Lower lobe of right lung (tissue), 2 donors: ENCODE measurements around the gene CRHR1. TPM values are rescaled to one million over a fixed set of nuclear protein-coding genes. Genes with fewer than 3 reads are reported as not detected.
"Not testable (repeated sequence)": the region's sequence is repeated elsewhere in the genome, so short reads cannot be mapped to it uniquely, and the experiment has no call there.

Experiments used
- ATAC-seq, 2 donors: fragments of 200-7000 bp; cut with Tn5 transposase; one replicate each; pipeline ENCODE4 v1.9.1; 2020 to 2022; ENCODE audit warnings: mild to moderate bottlenecking in 2 of 2, moderate library complexity in 2 of 2
- DNase-seq: peaks from one replicate; pipeline ENCODE4 v3.0.0-alpha.2; 2020
- H3K27ac ChIP-seq: fragments of 200-600 bp; one replicate; pipeline ENCODE4 v1.8.0; 2022
- H3K27me3 ChIP-seq: fragments of 200-600 bp; one replicate; pipeline ENCODE4 v1.8.0; 2022; ENCODE audit warnings: low read depth
- H3K36me3 ChIP-seq: fragments of 200-600 bp; one replicate; pipeline ENCODE4 v1.8.0; 2022; ENCODE audit warnings: mild to moderate bottlenecking
- H3K4me1 ChIP-seq: fragments of 200-600 bp; one replicate; pipeline ENCODE4 v1.8.0; 2022
- H3K4me3 ChIP-seq: fragments of 200-600 bp; one replicate; pipeline ENCODE4 v1.8.0; 2022; ENCODE audit warnings: mild to moderate bottlenecking
- H3K9me3 ChIP-seq: fragments of 200-600 bp; one replicate; pipeline ENCODE4 v1.8.0; 2022
- intact Hi-C: fragments of 100-400 bp; cut with DNase I; formaldehyde crosslinking; loops from one replicate; pipeline ENCODE4 v1.11.0; 2022
- total RNA-seq: library from RNA; stranded (reverse); fragmentation: NEBNext Ultra II Directional; extraction: Animal tissue kit (Norgen Biotek cat#: 25700); gene quantifications from one replicate; pipeline ENCODE4 v1.2.1, GENCODE V29; 2021
- TF ChIP-seq, protein P1 (sequence below): fragments of 200-600 bp; IDR thresholded peaks from one replicate; pipeline ENCODE4 v1.8.0; 2022; ENCODE audit warnings: antibody characterized with exemption, mild to moderate bottlenecking
- donor health status: DM: no; HTN: yes; CAD: no; lungs with severe emphysema.

CRHR1 gene
- total RNA-seq, 1 donor from 2014 or later: not detected

DNA sequence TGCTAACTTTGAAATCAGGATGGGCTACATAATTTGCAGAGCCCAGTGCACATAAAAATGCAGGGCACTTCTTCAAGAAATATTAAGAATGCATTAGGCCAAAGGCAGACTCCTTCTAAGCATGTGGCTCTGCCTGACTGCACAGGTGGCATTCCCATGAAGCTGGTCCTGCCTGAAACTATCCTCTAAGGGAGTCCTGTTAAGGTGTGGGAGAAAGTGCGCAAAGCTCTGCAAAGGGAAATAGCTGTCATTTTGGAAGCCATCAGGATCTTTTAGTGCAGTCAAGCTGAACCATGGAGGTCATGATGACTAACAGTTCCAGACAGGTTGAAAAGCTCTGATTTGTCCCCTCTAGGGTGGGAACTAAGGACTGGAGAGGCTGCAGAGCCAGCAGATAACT is 41.9 kb upstream of the CRHR1 start:
- no peak overlapping the region for H3K4me3 ChIP-seq
- H3K4me1 ChIP-seq: peaks cover 6% of the 10 kb centered on the region
- ATAC-seq: no peak
- H3K27ac ChIP-seq: no peak overlapping the region
- no peaks in the 10 kb centered on the region for H3K36me3 ChIP-seq
- intact Hi-C loops: no loop called here
- peaks cover 21% of the 10 kb centered on the region for H3K27me3 ChIP-seq
- TF ChIP-seq, protein P1, sequence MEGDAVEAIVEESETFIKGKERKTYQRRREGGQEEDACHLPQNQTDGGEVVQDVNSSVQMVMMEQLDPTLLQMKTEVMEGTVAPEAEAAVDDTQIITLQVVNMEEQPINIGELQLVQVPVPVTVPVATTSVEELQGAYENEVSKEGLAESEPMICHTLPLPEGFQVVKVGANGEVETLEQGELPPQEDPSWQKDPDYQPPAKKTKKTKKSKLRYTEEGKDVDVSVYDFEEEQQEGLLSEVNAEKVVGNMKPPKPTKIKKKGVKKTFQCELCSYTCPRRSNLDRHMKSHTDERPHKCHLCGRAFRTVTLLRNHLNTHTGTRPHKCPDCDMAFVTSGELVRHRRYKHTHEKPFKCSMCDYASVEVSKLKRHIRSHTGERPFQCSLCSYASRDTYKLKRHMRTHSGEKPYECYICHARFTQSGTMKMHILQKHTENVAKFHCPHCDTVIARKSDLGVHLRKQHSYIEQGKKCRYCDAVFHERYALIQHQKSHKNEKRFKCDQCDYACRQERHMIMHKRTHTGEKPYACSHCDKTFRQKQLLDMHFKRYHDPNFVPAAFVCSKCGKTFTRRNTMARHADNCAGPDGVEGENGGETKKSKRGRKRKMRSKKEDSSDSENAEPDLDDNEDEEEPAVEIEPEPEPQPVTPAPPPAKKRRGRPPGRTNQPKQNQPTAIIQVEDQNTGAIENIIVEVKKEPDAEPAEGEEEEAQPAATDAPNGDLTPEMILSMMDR: no peak
- DNase-seq: no peak
- H3K9me3 ChIP-seq: no peaks in the 10 kb centered on the region

DNA sequence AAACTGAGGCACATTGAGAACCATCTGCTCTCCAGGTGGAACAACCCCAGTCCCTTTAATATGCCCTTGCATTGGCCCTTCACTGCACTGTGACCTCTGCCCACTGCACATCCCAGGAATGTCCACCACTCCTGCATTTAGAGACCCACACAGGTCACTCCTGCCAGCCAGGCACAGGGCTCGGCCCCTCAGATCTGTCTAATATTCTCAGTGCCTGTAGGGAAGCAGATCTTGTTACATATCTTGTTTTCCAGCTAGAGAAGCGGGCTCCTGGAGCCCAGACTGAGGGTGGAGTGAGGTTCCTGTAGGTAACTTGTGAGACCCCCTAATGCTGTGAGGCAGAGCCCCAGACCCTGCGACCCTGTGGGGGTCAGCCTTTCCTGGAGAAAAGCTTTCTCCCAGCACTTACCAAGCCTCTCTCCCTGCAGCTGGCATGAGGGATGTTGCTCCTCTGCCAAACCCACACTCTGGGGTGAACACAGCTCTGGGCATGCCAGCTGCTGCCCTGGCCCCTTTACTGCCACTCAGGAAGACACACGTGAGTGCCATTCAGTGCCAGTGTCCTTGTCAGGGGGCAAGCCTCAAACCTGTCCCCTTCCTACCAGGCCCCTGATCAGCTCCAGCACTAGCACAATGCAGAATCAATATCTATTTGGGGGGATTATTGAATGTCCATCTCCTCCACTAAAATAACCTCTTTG is 40.3 kb upstream of the CRHR1 start:
- H3K36me3 ChIP-seq: no peaks in the 10 kb centered on the region
- DNase-seq (no peak), ATAC-seq (no peak)
- H3K4me3 ChIP-seq: no peak overlapping the region
- no peaks in the 10 kb centered on the region for H3K9me3 ChIP-seq
- TF ChIP-seq, protein P1: no peak
- H3K4me1 ChIP-seq: peaks cover 6% of the 10 kb centered on the region
- H3K27ac ChIP-seq: no peak overlapping the region
- intact Hi-C loops: no loop called here
- H3K27me3 ChIP-seq: peaks cover 21% of the 10 kb centered on the region

DNA sequence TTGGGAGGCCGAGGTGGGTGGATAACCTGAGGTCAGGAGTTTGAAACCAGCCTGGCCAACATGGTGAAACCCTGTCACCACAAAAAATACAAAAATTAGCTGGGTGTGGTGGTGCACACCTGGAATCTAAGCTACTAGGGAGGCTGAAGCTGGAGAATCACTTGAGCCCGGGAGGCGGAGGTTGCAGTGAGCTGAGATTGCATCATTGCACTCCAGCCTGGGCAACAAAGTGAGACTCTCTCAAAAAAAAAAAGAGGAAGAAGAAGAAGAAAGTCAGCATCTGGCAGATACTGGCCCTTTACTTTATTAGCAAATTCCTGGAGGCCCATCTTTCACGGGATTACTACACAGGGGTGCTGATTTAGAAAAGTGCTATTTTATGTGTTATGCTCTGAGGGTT is 39.3 kb upstream of the CRHR1 start:
- H3K27ac ChIP-seq, intact Hi-C loops, H3K9me3 ChIP-seq, H3K36me3 ChIP-seq, H3K4me3 ChIP-seq, ATAC-seq, DNase-seq, H3K4me1 ChIP-seq: not testable (repeated sequence)
- peaks cover 18% of the 10 kb centered on the region for H3K27me3 ChIP-seq

DNA sequence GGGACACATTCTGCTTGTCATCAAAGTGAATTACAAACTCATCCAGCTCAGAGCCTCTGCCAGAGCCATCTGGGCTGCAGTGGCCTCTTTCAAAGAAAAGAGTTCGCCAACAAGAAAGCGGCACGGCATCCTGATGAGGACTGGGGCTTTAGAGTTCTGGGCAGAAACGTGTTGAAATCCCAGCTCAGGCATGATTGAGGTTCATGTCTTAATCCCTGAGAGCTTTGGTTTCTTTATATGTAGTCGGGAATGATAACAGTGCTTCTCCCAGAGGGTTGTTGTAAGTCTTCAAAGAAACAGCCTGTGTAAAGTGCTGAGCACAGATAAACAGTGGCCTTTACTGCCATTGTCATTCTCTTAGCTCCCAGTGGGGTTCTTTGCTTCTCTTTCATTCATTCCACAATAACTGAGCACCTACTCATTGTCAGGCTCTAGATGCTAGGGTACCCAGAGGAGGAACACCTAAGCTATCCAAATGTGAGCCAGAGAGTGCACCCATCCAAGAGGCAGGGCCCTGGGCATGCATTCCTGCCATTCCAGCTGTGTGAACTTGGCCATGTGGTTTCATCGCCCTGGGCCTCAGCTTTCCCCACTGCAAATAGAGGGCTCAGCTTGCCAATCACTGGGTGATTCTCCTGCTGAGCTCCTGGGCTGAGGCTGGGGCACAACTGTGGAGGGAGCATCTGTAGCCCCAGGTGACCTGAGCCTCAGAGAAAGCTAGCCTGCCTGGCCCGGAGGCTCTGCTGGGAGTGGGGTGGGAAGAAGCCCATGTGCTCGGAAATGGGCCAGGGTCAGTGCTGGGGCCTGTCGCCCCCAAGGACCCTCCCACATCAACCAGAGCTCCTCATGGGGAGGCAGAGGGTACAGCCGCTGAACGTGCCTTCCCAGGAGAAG is 38.3 kb upstream of the CRHR1 start:
- Histone ChIP-seq H3K9me3 (no peaks in the 10 kb centered on the region), H3K4me3 (no peak overlapping the region), H3K4me1 (no peaks in the 10 kb centered on the region), H3K27me3 (peaks cover 18% of the 10 kb centered on the region), H3K27ac (no peak overlapping the region), H3K36me3 (no peaks in the 10 kb centered on the region)
- intact Hi-C loops: no loop called here
- ATAC-seq (no peak), DNase-seq (no peak)
- TF ChIP-seq, protein P1: no peak

DNA sequence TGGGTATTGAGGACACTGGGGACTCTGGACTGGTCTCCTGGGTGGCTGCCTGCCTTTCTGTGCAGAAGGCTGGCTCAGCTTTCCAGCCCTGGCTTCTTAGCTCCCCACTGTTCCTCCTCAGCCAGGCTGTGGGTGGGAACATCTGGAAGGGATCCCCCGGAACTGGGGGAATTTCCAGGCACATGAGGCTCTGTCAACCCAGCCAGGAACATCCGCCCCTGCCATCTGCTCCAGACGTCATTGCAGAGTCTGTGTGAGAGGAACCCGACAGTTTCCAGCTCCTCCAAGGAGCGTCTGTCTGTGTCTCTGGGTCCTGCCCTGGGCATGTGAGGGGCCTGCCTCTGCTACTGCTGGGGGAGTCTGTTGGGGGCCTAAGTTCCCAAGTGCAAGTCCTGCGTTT is 36.2 kb upstream of the CRHR1 start:
- Histone ChIP-seq H3K9me3 (no peaks in the 10 kb centered on the region), H3K4me3 (no peak overlapping the region), H3K4me1 (no peaks in the 10 kb centered on the region), H3K27me3 (peaks cover 14% of the 10 kb centered on the region), H3K36me3 (no peaks in the 10 kb centered on the region), H3K27ac (no peak overlapping the region)
- ATAC-seq (no peak), DNase-seq (no peak)
- TF ChIP-seq, protein P1: no peak
- intact Hi-C loops: no loop called here
